CD4-positive, CD25-positive, alpha-beta regulatory T cell (primary cell): ENCODE measurements around the gene DGKG. TPM values are rescaled to one million over a fixed set of nuclear protein-coding genes. Genes with fewer than 3 reads are reported as not detected.

Source experiments
- ATAC-seq, 2 donors: fragments of 150-1000 bp; cut with Tn5 transposase; one replicate each; pipeline ENCODE4 v1.10.0; 2021; ENCODE audit warnings: low read depth in 2 of 2, moderate number of reproducible peaks in 2 of 2, moderate library complexity in 1 of 2
- DNase-seq, 3 donors: peaks; one replicate each; pipeline versions ENCODE4 v3.0.0 to v3.0.0-alpha.2; 2012 to 2022; ENCODE audit warnings: mixed read lengths in 1 of 3
- H3K27ac ChIP-seq: one replicate; pipeline ENCODE4 v1.7.0; 2013; ENCODE audit warnings: mild to moderate bottlenecking, low read length; ENCODE audit not compliant: insufficient read depth, poor library complexity, severe bottlenecking
- H3K27me3 ChIP-seq: one replicate; pipeline ENCODE4 v1.7.0; 2013; ENCODE audit warnings: low read length; ENCODE audit not compliant: control insufficient read depth, insufficient read depth
- H3K36me3 ChIP-seq: one replicate; pipeline ENCODE4 v1.7.0; 2013; ENCODE audit warnings: mild to moderate bottlenecking, low read length, moderate library complexity; ENCODE audit not compliant: control insufficient read depth, insufficient read depth
- H3K4me1 ChIP-seq: 2 replicates; pipeline ENCODE4 v1.7.0; 2013; ENCODE audit warnings: mild to moderate bottlenecking, low read length; ENCODE audit not compliant: insufficient read depth, control insufficient read depth, poor library complexity, severe bottlenecking
- H3K4me3 ChIP-seq: one replicate; pipeline ENCODE4 v1.7.0; 2013; ENCODE audit warnings: low read depth, mild to moderate bottlenecking, low read length, moderate library complexity
- H3K9me3 ChIP-seq, 2 experiments: 1 replicate in 1 of 2; 2 replicates in 1 of 2; pipeline ENCODE4 v1.7.0; 2013; ENCODE audit warnings: low read length in 2 of 2, mild to moderate bottlenecking in 1 of 2, moderate library complexity in 1 of 2; ENCODE audit not compliant: control insufficient read depth in 2 of 2
- H3K27ac Mint-ChIP-seq, 3 donors: one replicate each; pipeline ENCODE4 v1.8.0; 2020 to 2022; ENCODE audit warnings: mild to moderate bottlenecking in 3 of 3, mixed read lengths in 3 of 3, moderate library complexity in 2 of 3
- H3K27me3 Mint-ChIP-seq: one replicate; pipeline ENCODE4 v1.8.0; 2022; ENCODE audit warnings: mild to moderate bottlenecking, mixed read lengths
- H3K36me3 Mint-ChIP-seq: one replicate; pipeline ENCODE4 v1.8.0; 2020; ENCODE audit warnings: mixed read lengths
- H3K4me1 Mint-ChIP-seq, 4 donors: one replicate each; pipeline ENCODE4 v1.8.0; 2020 to 2022; ENCODE audit warnings: mixed read lengths in 4 of 4, mild to moderate bottlenecking in 1 of 4
- H3K4me3 Mint-ChIP-seq, 4 donors: one replicate each; pipeline ENCODE4 v1.8.0; 2020 to 2022; ENCODE audit warnings: mild to moderate bottlenecking in 4 of 4, mixed read lengths in 4 of 4, moderate library complexity in 3 of 4
- H3K9me3 Mint-ChIP-seq, 7 donors: one replicate each; pipeline ENCODE4 v1.8.0; 2020 to 2022; ENCODE audit warnings: mixed read lengths in 7 of 7, mild to moderate bottlenecking in 3 of 7, moderate library complexity in 2 of 7
- polyA plus RNA-seq, 4 donors: library from polyadenylated mRNA; unstranded; fragments of 300-500 nt; fragmentation: Illumina TruSeq; gene quantifications; one replicate each; pipeline ENCODE4 v1.2.3, GENCODE V29; 2021
- total RNA-seq: library from RNA; stranded (reverse); gene quantifications from one replicate; pipeline ENCODE4 v1.2.3, GENCODE V29; 2022

Gene DGKG
- total and polyA plus RNA-seq, 5 donors from 2014 or later = 0.81 TPM; not detected in 4

DNA sequence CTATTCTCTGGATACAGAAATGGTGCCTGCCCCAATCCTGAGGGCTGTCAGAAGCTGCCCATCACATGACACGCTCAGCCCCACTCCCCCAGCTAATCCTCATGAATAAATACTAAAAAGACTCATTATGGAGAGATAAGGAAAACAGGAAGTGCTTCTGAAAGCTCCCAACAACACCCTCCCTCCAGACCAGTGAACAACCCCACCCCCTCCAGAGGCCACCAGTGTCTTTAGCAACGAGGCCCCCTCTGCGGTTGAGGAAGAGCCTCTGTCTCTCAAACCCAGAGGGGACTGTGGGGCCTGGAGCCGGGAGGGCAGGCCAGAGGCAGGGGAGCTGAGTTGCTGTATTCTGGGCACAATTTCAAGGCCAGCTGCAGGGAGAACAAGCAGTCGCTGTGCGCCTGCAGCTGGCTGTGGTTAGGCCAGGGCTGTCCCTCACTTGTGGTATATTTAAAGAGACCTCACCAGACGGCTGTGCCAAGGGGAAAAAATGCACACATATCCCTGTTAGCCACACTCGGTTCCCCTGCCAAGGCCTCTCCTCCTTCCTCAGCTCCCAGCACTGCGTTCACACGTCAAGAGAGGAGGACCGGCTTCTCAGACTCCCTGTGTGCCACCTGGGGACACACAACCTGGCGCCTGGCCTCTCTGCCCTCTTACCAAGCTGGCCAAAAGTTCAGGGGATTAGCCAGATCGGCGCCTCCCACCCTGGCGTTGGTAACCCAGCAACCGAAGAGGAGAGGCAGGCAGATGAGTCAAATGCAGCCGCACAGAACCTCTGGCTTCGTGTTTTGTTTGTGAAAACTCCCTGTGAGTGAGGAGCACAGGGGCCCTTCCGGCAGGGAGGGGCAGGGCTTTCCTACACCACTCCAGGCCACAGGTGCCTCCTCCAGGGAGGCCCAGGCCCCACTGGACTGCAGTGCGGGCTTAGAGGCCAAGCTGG lies 152.0 kb downstream of the DGKG start:
- no peak overlapping the region for H3K4me3 ChIP-seq
- H3K27me3 ChIP-seq = no peaks in the 10 kb centered on the region
- no peak for DNase-seq
- ATAC-seq = no peak
- peaks cover 0 to 1% (median 0%) of the 10 kb centered on the region in 7 donors for H3K9me3 Mint-ChIP-seq
- no peak overlapping the region for H3K27ac ChIP-seq
- H3K27ac Mint-ChIP-seq = no peak overlapping the region
- peaks cover 17% of the 10 kb centered on the region for H3K27me3 Mint-ChIP-seq
- H3K4me3 Mint-ChIP-seq = peak overlapping the region in 1 of 4 donors; percentile 36
- H3K4me1 Mint-ChIP-seq = peaks cover 0 to 8% (median 3%) of the 10 kb centered on the region in 4 donors
- H3K36me3 Mint-ChIP-seq = no peaks in the 10 kb centered on the region
- H3K4me1 ChIP-seq = no peaks in the 10 kb centered on the region
- no peaks in the 10 kb centered on the region for H3K9me3 ChIP-seq
- H3K36me3 ChIP-seq = no peaks in the 10 kb centered on the region

GRCh38 chr3:186208296-186208989 lies 153.6 kb downstream of the DGKG start:
- DNase-seq = peak in 1 of 3 donors; percentile 26
- Histone ChIP-seq H3K4me1 (no peaks in the 10 kb centered on the region), H3K36me3 (no peaks in the 10 kb centered on the region), H3K27ac (no peak overlapping the region), H3K27me3 (no peaks in the 10 kb centered on the region), H3K4me3 (no peak overlapping the region), H3K9me3 (no peaks in the 10 kb centered on the region)
- peaks cover 21% of the 10 kb centered on the region for H3K27me3 Mint-ChIP-seq
- H3K4me3 Mint-ChIP-seq = no peak overlapping the region
- peaks cover 0 to 2% (median 0%) of the 10 kb centered on the region in 4 donors for H3K4me1 Mint-ChIP-seq
- H3K27ac Mint-ChIP-seq = no peak overlapping the region
- H3K36me3 Mint-ChIP-seq = no peaks in the 10 kb centered on the region
- ATAC-seq = no peak
- H3K9me3 Mint-ChIP-seq = peaks cover 0 to 2% (median 0%) of the 10 kb centered on the region in 7 donors

DNA sequence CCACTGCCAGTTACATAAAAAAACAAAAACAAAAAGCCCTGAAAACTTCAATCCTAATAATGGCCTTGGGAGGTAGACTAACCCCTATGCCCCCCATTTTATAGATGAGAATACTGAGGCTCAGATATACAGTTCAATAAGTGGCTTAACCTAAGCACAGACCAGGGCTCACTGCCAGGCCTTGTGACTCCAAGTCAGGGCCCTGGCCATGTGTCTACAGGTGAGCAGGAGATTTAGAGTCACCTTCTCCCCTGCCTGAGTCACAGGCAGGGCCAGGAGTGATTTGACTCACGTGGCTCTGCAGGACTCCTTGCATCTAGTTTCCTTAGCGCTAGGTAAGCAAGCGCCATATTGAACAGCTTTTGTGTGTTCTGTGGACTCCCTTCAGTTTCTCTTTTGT lies 154.5 kb downstream of the DGKG start:
- no peak overlapping the region for H3K27ac ChIP-seq

GRCh38 chr3:186200726-186201125 lies 161.3 kb downstream of the DGKG start:
- no peaks in the 10 kb centered on the region for H3K36me3 ChIP-seq
- no peaks in the 10 kb centered on the region for H3K4me1 ChIP-seq
- Mint-ChIP-seq H3K36me3 (no peaks in the 10 kb centered on the region), H3K4me1 (no peaks in the 10 kb centered on the region), H3K27ac (no peak overlapping the region), H3K4me3 (no peak overlapping the region), H3K27me3 (peaks cover 23% of the 10 kb centered on the region), H3K9me3 (peaks cover 0 to 2% (median 0%) of the 10 kb centered on the region in 7 donors)
- no peak overlapping the region for H3K27ac ChIP-seq
- H3K27me3 ChIP-seq = peaks cover 15% of the 10 kb centered on the region
- H3K4me3 ChIP-seq = no peak overlapping the region
- ATAC-seq (no peak), DNase-seq (no peak)
- no peaks in the 10 kb centered on the region for H3K9me3 ChIP-seq

More for the DNA sequence above, 154.5 kb downstream of the DGKG start:
- H3K27ac Mint-ChIP-seq = no peak overlapping the region
- H3K4me3 ChIP-seq = no peak overlapping the region
- no peaks in the 10 kb centered on the region for H3K9me3 ChIP-seq
- H3K4me3 Mint-ChIP-seq = no peak overlapping the region
- no peaks in the 10 kb centered on the region for H3K4me1 ChIP-seq
- peaks cover 25% of the 10 kb centered on the region for H3K27me3 Mint-ChIP-seq
- DNase-seq (no peak), ATAC-seq (no peak)
- H3K27me3 ChIP-seq = no peaks in the 10 kb centered on the region
- no peaks in the 10 kb centered on the region for H3K36me3 Mint-ChIP-seq
- H3K9me3 Mint-ChIP-seq = peaks cover 0 to 2% (median 0%) of the 10 kb centered on the region in 7 donors
- no peaks in the 10 kb centered on the region for H3K36me3 ChIP-seq
- H3K4me1 Mint-ChIP-seq = no peaks in the 10 kb centered on the region

- peaks cover 0 to 2% (median 0%) of the 10 kb centered on the region in 4 donors for H3K4me1 Mint-ChIP-seq
- no peaks in the 10 kb centered on the region for H3K9me3 Mint-ChIP-seq
- ATAC-seq (no peak), DNase-seq (no peak)
- no peaks in the 10 kb centered on the region for H3K36me3 Mint-ChIP-seq
- H3K27me3 ChIP-seq = peaks cover 17% of the 10 kb centered on the region
- H3K27ac Mint-ChIP-seq = no peak overlapping the region
- no peak overlapping the region for H3K27ac ChIP-seq
- no peaks in the 10 kb centered on the region for H3K9me3 ChIP-seq
- H3K27me3 Mint-ChIP-seq = peaks cover 31% of the 10 kb centered on the region
- H3K36me3 ChIP-seq = no peaks in the 10 kb centered on the region
- H3K4me1 ChIP-seq = peaks cover 3% of the 10 kb centered on the region
- no peak overlapping the region for H3K4me3 Mint-ChIP-seq
- no peak overlapping the region for H3K4me3 ChIP-seq
These were observed 163.6 kb downstream of the DGKG start for GRCh38 chr3:186198442-186198841.

GRCh38 chr3:186194451-186194811 lies 167.6 kb downstream of the DGKG start:
- no peak overlapping the region for H3K27ac ChIP-seq
- H3K27ac Mint-ChIP-seq = no peak overlapping the region
- H3K36me3 Mint-ChIP-seq = no peaks in the 10 kb centered on the region
- peaks cover 0 to 2% (median 0%) of the 10 kb centered on the region in 4 donors for H3K4me1 Mint-ChIP-seq
- H3K27me3 Mint-ChIP-seq = peaks cover 36% of the 10 kb centered on the region
- DNase-seq = no peak
- no peaks in the 10 kb centered on the region for H3K36me3 ChIP-seq
- H3K4me3 ChIP-seq = no peak overlapping the region
- no peak overlapping the region for H3K4me3 Mint-ChIP-seq
- ATAC-seq = no peak
- H3K4me1 ChIP-seq = peaks cover 3% of the 10 kb centered on the region
- no peaks in the 10 kb centered on the region for H3K9me3 Mint-ChIP-seq
- peaks cover 29% of the 10 kb centered on the region for H3K27me3 ChIP-seq
- H3K9me3 ChIP-seq = no peaks in the 10 kb centered on the region

DNA sequence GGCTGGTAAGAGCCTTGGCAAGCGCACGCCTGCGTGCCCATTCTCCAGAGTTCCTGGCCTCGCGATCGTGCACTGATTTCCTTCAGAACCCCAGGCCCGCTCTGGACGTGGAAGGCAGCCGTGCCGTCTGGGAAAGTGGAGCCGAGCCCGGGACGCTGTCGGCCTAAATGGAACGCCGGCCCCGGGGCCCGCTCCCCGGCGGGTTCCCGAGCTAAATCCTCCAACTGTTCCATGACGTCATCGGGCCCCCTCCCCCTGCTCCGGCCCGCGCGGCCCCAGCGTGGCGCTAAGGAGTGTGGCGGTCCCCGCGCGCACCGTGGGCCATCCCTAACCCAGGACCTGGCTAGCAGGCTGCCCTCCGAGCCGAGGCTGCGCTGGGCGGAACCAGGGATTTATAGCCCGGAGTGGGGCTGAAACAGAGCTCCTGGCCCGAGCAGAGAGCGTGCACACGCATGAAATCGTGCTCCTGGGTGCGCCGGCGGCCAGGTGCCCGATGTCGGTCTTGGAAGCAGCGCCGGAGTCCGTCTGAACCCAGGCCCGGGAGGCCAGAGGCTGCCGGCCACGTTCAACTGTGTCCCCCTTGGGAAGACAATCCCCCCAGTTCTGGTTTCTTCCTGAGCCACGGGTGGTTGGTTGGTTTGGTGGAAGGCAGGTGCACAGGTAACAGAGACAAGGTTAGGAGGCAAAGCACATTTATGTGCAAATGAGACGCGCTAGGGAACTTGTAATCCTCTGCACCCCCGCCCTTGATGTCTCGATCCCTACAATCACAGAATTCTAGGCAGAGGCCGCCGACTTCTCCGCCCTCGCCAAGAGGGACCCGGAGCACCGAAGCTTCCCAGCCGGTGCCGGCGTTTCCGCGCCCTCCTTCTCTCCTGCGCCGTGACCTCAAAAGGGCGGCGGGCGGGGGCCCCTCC lies 168.2 kb downstream of the DGKG start:
- H3K27me3 Mint-ChIP-seq = peaks cover 36% of the 10 kb centered on the region
- Histone ChIP-seq H3K36me3 (no peaks in the 10 kb centered on the region), H3K9me3 (no peaks in the 10 kb centered on the region), H3K27me3 (peaks cover 29% of the 10 kb centered on the region), H3K4me3 (no peak overlapping the region), H3K27ac (no peak overlapping the region), H3K4me1 (peaks cover 3% of the 10 kb centered on the region)
- no peaks in the 10 kb centered on the region for H3K36me3 Mint-ChIP-seq
- DNase-seq (no peak), ATAC-seq (no peak)
- no peaks in the 10 kb centered on the region for H3K9me3 Mint-ChIP-seq
- peaks cover 0 to 2% (median 0%) of the 10 kb centered on the region in 4 donors for H3K4me1 Mint-ChIP-seq
- no peak overlapping the region for H3K27ac Mint-ChIP-seq
- no peak overlapping the region for H3K4me3 Mint-ChIP-seq
